Measurements from ENCODE around the gene KANSL1.

DNA sequence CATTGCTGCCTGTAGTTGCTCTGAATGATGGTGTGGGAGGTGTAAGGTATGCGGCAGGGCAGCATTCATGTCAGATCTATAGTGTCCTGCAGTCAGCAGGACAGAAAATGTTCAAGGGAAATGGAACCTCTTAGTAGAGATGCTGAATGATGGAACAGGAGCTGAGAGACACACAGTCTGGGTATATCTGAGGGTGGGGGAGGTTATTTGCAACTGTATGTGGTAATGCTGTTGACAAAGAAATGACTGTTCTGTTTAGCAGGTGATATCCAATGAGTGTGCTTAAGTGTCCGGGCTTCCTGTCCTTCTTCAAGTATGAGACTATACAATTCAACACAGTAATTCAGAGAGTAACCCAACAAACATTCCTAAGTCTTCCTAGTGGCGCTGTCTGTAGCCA is 147.6 kb downstream of the KANSL1 start:
- TF ChIP-seq EZH2 (IDR thresholded peaks at IDR 0.05; ENCODE audit: low read depth) (no peak), CTCF (conservative IDR thresholded peaks at IDR 0.05) (no peak)

All from PC-9 (cell line).